ENCODE measurements around the gene OVCA2.

- TF ChIP-seq, protein P1, sequence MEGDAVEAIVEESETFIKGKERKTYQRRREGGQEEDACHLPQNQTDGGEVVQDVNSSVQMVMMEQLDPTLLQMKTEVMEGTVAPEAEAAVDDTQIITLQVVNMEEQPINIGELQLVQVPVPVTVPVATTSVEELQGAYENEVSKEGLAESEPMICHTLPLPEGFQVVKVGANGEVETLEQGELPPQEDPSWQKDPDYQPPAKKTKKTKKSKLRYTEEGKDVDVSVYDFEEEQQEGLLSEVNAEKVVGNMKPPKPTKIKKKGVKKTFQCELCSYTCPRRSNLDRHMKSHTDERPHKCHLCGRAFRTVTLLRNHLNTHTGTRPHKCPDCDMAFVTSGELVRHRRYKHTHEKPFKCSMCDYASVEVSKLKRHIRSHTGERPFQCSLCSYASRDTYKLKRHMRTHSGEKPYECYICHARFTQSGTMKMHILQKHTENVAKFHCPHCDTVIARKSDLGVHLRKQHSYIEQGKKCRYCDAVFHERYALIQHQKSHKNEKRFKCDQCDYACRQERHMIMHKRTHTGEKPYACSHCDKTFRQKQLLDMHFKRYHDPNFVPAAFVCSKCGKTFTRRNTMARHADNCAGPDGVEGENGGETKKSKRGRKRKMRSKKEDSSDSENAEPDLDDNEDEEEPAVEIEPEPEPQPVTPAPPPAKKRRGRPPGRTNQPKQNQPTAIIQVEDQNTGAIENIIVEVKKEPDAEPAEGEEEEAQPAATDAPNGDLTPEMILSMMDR (IDR thresholded peaks at IDR 0.05): no peak
- no peak for TF ChIP-seq POLR2A (IDR thresholded peaks at IDR 0.05)
Observed at GRCh38 chr17:2034806-2035540, 6.8 kb upstream of the OVCA2 start.
